GM18519 (cell line): ENCODE data around the gene MRPL33.
"Not testable (repeated sequence)": the region's sequence is repeated elsewhere in the genome, so short reads cannot be mapped to it uniquely, and the experiment has no call there.

Experiments used
- ATAC-seq: cut with Tn5 transposase; IDR thresholded peaks from one replicate; pipeline ENCODE4 v1.9.1; 2021; ENCODE audit warnings: mild to moderate bottlenecking, moderate library complexity; ENCODE audit not compliant: unreplicated experiment, low FRiP score

Gene MRPL33

GRCh38 chr2:27739058-27739373, 32.5 kb upstream of the MRPL33 start:
- no peak for ATAC-seq

DNA sequence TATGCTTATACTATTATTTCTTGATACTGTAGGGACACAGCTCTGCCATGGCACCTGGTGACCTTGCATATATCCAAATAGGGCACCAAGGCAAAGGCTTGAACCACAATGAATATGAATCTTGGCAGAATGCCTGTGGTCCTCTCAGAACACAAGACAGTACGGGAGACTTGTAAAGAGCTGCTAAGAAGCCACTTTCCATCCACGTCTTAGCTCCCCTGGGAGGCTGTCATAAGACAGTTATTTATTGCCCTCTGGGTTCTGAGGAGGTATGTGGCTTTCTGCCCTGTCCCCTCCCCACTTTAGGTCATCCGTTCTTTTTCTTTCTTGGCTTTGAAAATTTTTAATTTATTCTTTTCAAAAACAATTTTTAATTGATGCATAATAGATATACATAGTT, 29.8 kb upstream of the MRPL33 start:
- no peak for ATAC-seq

DNA sequence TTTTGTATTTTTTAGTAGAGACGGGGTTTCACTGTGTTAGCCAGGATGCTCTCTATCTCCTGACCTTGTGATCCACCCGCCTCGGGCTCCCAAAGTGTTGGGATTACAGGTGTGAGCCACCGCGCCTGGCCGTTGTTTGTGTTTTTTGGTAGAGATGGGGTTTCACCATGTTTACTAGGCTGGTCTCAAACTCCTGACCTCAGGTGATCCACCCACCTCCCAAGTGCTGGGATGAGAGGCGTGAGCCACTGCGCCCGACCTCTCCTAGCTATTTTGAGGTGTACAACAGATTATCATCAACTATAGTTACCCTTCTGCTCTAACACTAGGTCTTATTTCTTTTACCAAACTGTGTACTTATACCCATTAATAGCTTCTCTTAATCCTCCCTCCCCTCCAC, 28.9 kb upstream of the MRPL33 start:
- no peak for ATAC-seq

DNA sequence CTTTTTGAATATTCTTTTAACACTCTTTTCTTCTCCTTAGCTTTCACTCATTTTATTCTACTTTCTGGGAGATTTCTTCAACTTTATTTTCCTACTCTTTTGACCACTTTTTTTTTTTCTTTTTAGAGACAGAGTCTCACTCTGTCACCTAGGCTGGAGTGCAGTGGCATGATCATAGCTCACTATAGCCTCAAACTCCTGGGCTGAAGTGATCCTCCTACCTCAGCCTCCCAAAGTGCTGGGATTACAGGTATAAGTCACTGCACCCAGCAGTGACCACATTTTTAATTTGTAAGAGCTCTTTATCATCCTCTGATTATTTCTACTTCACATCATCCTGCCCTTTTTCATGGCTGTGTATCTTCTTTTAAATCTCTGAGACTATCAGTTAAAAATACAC, 26.0 kb upstream of the MRPL33 start:
- not testable (repeated sequence) for ATAC-seq

DNA sequence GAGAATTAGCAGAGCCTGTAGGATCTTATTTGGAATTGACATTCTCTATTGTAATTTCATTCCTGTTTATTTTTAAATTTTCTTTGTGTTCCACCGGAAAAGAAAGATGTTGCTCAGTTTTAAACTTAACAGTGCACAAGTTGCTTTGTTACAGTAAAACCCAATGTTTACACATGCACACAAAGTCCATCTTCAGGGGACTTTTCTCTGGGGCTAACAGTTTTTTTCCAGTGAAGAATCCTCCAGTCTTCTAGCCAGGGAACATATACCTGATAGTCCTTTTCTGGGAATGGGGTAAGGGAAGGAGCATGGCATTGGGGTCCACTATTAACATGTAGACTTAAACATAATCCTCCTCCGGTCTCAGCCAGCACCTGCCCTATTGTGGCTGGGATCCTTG, 25.2 kb upstream of the MRPL33 start:
- no peak for ATAC-seq

DNA sequence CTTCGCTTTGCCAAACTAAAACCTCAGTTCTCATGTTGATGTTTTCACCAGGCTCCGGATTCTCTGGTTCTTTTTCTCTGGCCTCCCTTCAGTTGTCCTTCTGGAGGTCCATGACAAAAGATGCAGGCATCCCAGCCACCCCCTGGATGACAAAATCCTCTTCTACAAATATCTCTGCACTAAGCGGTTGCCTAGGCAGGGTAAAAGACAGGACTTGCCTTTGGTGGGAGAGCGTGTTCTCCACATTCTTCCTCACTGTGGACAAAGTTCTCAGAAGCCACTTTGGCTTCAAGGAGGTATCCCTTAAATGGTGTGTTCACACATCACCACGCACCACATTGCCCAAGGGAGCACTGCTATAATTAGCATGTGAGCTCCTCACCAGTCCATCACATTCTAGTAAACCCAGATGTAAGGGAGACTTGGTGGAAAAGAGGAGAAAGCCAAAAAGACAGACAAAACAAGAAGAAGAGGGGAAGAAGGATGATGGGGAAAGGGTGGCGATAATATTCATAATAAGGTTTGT, 23.6 kb upstream of the MRPL33 start:
- no peak for ATAC-seq

DNA sequence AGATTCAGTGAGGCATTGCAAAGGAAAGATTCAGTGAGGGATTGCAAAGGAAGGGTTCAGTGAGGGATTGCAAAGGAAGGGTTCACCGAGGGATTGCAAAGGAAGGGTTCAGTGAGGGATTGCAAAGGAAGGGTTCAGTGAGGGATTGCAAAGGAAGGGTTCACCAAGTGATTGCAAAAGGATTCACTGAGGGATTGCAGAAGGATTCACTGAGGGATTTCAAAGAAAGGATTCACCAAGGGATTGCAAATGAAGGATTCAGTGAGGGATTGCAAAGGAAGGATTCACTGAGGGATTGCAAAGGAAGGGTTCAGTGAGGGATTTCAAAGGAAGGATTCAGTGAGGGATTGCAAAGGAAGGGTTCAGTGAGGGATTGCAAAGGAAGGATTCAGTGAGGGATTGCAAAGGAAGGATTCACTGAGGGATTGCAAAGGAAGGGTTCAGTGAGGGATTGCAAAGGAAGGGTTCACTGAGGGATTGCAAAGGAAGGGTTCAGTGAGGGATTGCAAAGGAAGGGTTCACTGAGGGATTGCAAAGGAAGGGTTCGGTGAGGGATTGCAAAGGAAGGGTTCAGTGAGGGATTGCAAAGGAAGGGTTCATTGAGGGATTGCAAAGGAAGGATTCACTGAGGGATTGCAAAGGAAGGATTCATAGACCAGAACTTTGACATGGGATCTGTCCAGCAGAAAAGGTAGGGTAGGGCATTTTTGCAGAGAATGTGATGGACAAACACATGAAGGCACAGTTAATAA, 22.5 kb upstream of the MRPL33 start:
- not testable (repeated sequence) for ATAC-seq

- ATAC-seq = no peak
Observed at GRCh38 chr2:27751377-27751776, 20.1 kb upstream of the MRPL33 start.

- ATAC-seq = no peak
Observed at GRCh38 chr2:27752551-27753237, 18.8 kb upstream of the MRPL33 start.

DNA sequence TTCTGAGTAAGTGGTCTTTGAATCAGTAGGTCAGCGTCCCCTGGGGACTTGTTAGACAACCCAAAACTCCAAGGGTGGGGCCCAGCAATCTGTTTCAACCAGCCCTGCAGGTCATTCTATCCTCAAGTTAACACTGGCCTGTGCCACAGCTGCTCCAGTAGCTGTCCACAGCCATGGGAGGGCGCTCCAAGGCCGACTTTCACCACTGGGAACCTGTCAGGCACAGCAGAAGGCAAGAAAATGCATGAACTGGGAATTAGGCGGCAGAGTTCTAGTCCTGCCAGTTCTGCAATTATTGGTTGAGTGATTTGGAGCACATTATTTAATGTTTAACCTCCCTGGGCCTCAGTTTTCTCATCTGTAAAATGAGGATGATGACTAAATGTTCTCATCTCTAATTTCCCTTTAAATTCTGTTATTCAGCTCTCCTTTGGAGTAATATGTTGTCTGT, 17.4 kb upstream of the MRPL33 start:
- ATAC-seq = no peak

DNA sequence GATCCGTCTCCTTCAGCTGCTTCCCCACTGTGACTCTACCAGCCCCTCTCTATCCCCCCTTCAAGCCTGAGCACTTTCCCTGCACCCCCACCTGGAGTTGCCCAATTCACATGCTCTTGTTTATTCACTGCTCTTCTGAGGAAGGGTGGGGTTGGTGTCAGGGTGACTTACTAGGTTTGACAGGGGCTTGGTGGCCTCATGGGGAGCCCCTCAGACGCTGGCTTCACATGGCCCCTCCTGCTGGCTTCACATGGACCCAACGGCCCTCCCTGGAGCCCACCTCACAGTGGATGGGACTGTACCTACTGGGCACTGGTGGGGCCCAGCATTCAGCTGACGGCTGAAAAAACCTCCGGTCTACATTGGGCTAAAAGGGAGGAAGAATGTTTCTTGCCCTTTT, 16.7 kb upstream of the MRPL33 start:
- no peak for ATAC-seq

DNA sequence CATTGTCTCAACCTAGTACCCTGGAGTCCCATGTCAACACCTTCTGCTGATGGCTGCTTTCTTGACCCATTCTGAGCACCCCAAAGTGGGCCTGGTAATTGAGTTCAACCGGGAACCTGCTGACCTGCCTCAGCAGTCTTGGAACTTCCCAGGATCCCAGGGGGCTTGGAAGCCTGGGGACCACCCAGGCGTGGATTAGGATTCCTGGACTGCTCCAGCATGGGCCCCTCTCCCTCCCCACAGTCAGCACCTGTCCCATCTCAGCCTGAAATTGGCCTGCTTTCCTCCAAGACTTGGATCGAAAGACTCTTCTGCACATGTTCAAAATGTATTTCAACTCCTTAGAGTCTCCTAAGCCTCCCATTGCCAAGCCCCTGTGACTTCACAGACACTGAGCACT, 15.4 kb upstream of the MRPL33 start:
- no peak for ATAC-seq

DNA sequence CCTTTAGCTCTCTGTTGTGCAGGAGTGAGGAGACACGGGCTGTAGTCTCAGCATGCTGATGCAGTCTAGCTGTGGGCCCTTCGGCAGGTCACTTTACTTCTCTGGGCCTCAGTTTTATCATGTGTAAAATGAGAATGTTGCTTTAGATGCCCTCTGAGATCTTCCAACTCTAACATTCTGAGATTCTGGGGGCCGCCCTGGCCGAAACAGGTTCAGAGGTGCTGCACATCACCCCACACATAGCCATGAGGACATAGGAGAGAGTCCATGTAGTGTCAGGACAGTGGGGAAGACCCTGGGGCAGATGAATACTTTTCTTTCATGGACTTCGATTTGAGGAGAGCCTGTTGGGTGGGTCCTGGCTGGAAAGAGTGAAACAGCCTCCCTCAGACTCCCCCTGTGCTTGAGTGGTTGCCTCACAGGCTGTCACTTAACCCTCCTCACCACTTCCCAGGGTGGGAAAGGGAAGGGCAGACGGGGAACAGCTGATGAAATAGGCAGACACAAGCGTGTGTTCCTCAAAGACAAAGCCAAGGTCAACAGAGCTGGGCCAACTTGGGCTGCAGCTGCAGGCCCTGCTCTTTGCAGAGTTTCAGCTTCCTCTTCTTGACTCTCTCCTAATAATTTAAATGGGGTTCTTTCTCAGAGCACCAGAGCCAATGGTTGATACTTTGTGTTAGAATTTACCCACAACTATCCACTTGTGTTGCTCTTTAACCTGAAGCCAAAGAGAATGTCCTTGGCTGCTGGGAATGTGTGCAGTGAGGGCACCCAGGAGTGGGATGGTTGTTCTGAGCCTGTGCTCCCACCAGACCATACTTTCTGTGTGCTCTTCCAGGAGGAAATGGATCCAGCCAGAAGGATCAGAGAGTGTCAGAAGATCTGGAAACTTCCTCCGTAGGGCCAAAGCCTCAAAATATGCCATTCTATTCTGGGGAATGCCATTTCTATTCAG, 14.7 kb upstream of the MRPL33 start:
- ATAC-seq = no peak

- no peak for ATAC-seq
Observed at GRCh38 chr2:27762951-27763906, 8.3 kb upstream of the MRPL33 start.

- no peak for ATAC-seq
Observed at GRCh38 chr2:27763907-27764267, 7.6 kb upstream of the MRPL33 start.

GRCh38 chr2:27764526-27764925, 7.0 kb upstream of the MRPL33 start:
- ATAC-seq = not testable (repeated sequence)

DNA sequence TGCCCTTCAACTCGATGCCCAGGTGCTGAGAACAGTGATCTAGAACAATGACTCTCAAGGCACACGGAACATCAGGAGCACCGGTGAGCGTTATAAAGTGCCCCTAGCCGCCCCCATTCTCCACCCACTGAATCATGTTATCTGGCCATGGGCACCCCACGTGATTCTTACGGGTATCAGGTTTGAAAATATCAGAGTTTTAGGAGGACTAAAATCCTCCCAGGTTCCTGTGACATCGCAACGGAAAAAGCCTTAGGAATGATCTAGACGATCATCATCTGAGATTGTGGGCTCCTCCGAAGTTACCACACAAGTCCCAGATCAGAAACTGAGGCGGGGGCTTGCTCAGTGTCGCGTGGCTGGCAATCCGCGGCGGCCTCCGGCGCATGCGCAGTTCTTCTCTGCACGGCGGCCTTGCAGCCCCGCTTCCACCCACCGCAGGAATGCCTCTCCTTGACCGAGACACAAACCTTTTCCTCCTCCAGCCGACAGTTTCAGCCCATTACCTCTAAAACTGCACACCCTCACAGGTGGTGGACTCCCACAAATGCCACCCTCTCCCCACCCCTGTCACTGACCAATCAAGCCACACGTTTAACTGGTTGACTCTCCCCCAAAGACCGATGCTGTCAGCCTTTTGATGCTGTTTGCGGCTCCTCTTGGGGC, 5.8 kb upstream of the MRPL33 start:
- ATAC-seq = no peak

DNA sequence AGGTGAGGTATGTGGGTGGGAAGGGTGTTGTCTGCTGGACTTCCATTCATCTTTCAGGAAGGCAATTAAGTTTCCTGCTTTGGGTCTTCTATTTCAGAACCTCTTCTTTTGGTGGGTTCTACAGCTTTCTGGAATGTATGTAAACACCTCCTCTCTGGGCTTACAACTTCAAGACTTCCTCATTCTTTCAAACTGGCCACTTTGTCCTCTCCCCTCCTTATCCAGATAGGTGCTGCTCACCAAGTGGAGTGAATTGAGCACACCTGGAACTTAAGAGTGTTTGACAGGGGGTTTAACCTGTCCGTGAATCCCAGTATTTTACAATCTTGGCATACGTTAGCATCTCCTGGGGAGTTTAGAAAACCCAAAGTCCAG, 5.2 kb upstream of the MRPL33 start:
- ATAC-seq = no peak

GRCh38 chr2:27771202-27771547, 344 bp upstream of the MRPL33 start:
- no peak for ATAC-seq

GRCh38 chr2:27772804-27773203, 1.3 kb downstream of the MRPL33 start:
- no peak for ATAC-seq
